OCI-LY7 (cell line): ENCODE measurements around the gene CSPG4. TPM values are rescaled to one million over a fixed set of nuclear protein-coding genes. Genes with fewer than 3 reads are reported as not detected.

ENCODE experiments used
- BruUV-seq: library from RNA; stranded (reverse); fragments of 400-500 nt; replicated peaks from 2 replicates; lab custom pipeline; 2021; lab: Mats Ljungman, UMichigan
- CTCF ChIA-PET: fragments of 300-600 bp; sonication (Branson Sonifier 250); formaldehyde crosslinking; loops from one replicate; lab custom pipeline; 2022; ENCODE audit warnings: antibody characterized with exemption; ENCODE audit not compliant: unreplicated experiment; lab: Charles Lee
- POLR2A ChIA-PET: fragments of 300-600 bp; sonication (Branson Sonifier 250); formaldehyde crosslinking; loops from one replicate; lab custom pipeline; 2022; ENCODE audit warnings: antibody characterized with exemption; lab: Charles Lee
- DNase-seq: peaks from one replicate; pipeline ENCODE4 v3.0.0-alpha.2; 2015; ENCODE audit warnings: low spot score
- H2AFZ ChIP-seq: fragments of 200-600 bp; sonication (generic), shearing (Covaris generic); 2 replicates; pipeline ENCODE4 v1.6.1; 2014; ENCODE audit warnings: mild to moderate bottlenecking, antibody characterized with exemption, low read length, moderate library complexity
- H3K27ac ChIP-seq: fragments of 200-600 bp; sonication (generic); 2 replicates; pipeline ENCODE4 v1.5.1; 2014; ENCODE audit warnings: mixed run types, low read depth, mild to moderate bottlenecking, moderate library complexity, low read length, inconsistent platforms; ENCODE audit not compliant: poor library complexity, severe bottlenecking
- H3K36me3 ChIP-seq: fragments of 200-600 bp; sonication (generic); 2 replicates; pipeline ENCODE4 v1.6.1; 2014; ENCODE audit warnings: mild to moderate bottlenecking, antibody characterized with exemption, low read length, moderate library complexity, mixed read lengths; ENCODE audit not compliant: insufficient read depth
- H3K4me1 ChIP-seq: fragments of 200-600 bp; sonication (generic); 2 replicates; pipeline ENCODE4 v1.5.1; 2014; ENCODE audit warnings: mild to moderate bottlenecking, low read length; ENCODE audit not compliant: insufficient read depth, poor library complexity, severe bottlenecking
- H3K4me2 ChIP-seq: fragments of 200-600 bp; sonication (generic); 2 replicates; pipeline ENCODE4 v1.6.1; 2014; ENCODE audit warnings: mild to moderate bottlenecking, low read length
- H3K4me3 ChIP-seq: fragments of 200-600 bp; sonication (generic); 2 replicates; pipeline ENCODE4 v1.5.1; 2014; ENCODE audit warnings: mild to moderate bottlenecking, low read depth, low read length; ENCODE audit not compliant: poor library complexity, severe bottlenecking
- H3K79me2 ChIP-seq: fragments of 200-600 bp; sonication (generic); 2 replicates; pipeline ENCODE4 v1.6.1; 2016; ENCODE audit warnings: low read depth, mild to moderate bottlenecking, low read length, moderate library complexity, mixed read lengths; ENCODE audit not compliant: insufficient read depth
- H3K9me2 ChIP-seq: fragments of 200-600 bp; sonication (generic); 2 replicates; pipeline ENCODE4 v1.6.1; 2016; ENCODE audit warnings: mild to moderate bottlenecking, low read length, mixed read lengths; ENCODE audit not compliant: insufficient read depth
- H3K9me3 ChIP-seq: fragments of 200-600 bp; sonication (generic); 2 replicates; pipeline ENCODE4 v1.6.1; 2014; ENCODE audit warnings: mild to moderate bottlenecking, mixed run types, low read length, mixed read lengths
- H4K20me1 ChIP-seq: fragments of 200-600 bp; sonication (generic); 2 replicates; pipeline ENCODE4 v1.6.1; 2014; ENCODE audit warnings: mild to moderate bottlenecking, antibody characterized with exemption, low read length, moderate library complexity, mixed read lengths; ENCODE audit not compliant: insufficient read depth
- EZH2phosphoT487 ChIP-seq: fragments of 200-600 bp; sonication (generic); IDR thresholded peaks from 2 replicates; pipeline ENCODE4 v1.6.1; 2018; ENCODE audit warnings: low read depth, borderline replicate concordance, mild to moderate bottlenecking, mixed run types, antibody characterized with exemption, low read length, moderate library complexity, mixed read lengths
- intact Hi-C: fragments of 100-400 bp; cut with micrococcal nuclease; formaldehyde crosslinking; loops from one replicate; pipeline ENCODE4 v1.10.0; 2022; ENCODE audit not compliant: unreplicated experiment
- total RNA-seq, 2 experiments: library from RNA; depleted of rRNA in 1 of 2; stranded (reverse); fragments of >200 nt in 1 of 2; shearing (Covaris generic) in 1 of 2; gene quantifications; 2 replicates each; pipeline ENCODE4 v1.2.3, GENCODE V29; 2014 to 2022
- TF ChIP-seq, protein P1 (sequence below): fragments of 200-600 bp; sonication (generic); conservative IDR thresholded peaks from 2 replicates; pipeline ENCODE4 v1.5.1; 2014; ENCODE audit warnings: mild to moderate bottlenecking, antibody characterized with exemption, low read length, moderate library complexity, mixed read lengths

Gene CSPG4
- total RNA-seq, 2 experiments from 2014 or later: not detected

DNA sequence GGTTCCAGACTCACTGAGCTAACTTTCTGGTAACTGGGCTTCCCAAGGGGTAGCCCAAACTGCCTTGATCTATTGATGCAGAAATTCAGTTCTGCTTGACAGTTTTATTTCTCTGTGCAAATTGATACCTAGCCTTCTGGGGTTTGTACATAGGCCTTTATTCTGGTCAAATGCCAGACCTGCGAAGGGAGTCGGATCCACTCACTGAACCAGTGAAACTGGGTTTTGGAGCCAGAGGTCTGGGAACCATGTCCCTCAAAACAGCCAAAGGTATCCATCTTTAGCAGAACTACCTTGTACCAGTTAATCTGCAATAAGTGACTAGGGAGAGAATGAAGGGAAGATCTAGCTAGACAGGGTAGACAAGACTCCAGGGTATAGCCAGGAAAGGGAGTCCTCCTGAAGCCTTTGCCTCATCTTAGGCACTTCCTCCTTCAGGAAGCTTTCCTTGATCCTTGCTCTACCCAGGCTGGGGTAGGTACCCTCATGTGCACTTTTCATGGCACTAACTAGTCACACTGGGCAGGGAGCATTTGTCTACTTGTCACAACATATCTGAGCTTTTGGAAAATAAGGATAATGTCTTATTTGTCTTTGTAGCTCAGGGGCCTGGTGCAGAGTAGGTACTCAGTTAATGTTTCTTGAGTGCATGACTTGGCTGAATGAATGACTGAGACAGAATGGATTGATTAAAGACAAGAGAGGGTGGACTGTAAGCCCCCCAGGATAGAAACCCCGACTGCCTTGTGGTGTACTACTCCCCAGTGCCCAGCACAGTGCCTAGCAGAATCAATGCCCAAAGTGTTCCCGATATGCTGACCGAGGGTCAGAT, 66.3 kb downstream of the CSPG4 start:
- peaks cover 18% of the 10 kb centered on the region for H3K4me1 ChIP-seq
- no TSS peak for BruUV-seq
- no peaks in the 10 kb centered on the region for H3K36me3 ChIP-seq
- no peaks in the 10 kb centered on the region for H3K9me2 ChIP-seq
- no peaks in the 10 kb centered on the region for H3K9me3 ChIP-seq
- H3K4me2 ChIP-seq: no peak overlapping the region
- no peak overlapping the region for H3K4me3 ChIP-seq
- POLR2A ChIA-PET: no interaction called here
- H3K27ac ChIP-seq: no peak overlapping the region
- no peaks in the 10 kb centered on the region for H3K79me2 ChIP-seq
- no peak for TF ChIP-seq EZH2phosphoT487
- TF ChIP-seq, protein P1, sequence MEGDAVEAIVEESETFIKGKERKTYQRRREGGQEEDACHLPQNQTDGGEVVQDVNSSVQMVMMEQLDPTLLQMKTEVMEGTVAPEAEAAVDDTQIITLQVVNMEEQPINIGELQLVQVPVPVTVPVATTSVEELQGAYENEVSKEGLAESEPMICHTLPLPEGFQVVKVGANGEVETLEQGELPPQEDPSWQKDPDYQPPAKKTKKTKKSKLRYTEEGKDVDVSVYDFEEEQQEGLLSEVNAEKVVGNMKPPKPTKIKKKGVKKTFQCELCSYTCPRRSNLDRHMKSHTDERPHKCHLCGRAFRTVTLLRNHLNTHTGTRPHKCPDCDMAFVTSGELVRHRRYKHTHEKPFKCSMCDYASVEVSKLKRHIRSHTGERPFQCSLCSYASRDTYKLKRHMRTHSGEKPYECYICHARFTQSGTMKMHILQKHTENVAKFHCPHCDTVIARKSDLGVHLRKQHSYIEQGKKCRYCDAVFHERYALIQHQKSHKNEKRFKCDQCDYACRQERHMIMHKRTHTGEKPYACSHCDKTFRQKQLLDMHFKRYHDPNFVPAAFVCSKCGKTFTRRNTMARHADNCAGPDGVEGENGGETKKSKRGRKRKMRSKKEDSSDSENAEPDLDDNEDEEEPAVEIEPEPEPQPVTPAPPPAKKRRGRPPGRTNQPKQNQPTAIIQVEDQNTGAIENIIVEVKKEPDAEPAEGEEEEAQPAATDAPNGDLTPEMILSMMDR: no peak
- intact Hi-C loops: no loop called here
- H2AFZ ChIP-seq: no peak overlapping the region
- H4K20me1 ChIP-seq: no peaks in the 10 kb centered on the region
- no peak for DNase-seq
- CTCF ChIA-PET: no interaction called here

DNA sequence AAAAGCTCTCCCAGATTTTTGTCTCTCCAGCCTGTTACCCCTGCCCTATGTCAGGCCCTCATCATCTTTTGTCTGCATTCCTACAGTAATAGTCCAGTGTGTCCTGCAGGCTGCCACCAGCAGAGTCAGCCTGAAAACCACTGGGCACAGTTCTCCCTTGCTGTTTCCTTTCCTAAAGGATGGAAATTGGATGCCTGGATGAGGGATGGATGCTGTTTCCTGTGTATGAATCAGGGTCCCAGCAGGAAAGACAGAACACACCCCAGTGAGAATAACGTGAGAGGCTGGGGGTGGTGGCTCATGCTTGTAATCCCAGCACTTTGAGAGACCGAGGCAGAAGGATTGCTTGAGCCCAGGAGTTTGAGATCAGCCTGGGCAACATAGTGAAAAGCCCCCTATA, 68.3 kb downstream of the CSPG4 start:
- Histone ChIP-seq H3K4me3 (no peak overlapping the region), H3K36me3 (0 out of 2 replicates have a peak, but pooled peaks cover 2% of the 10 kb centered on the region), H3K9me3 (no peaks in the 10 kb centered on the region), H4K20me1 (peaks cover 3% of the 10 kb centered on the region; the same call in 1 of the 2 replicates), H3K79me2 (peaks cover 5% of the 10 kb centered on the region), H3K4me1 (peaks cover 24% of the 10 kb centered on the region), H3K27ac (no peak overlapping the region), H3K4me2 (no peak overlapping the region), H2AFZ (no peak overlapping the region), H3K9me2 (no peaks in the 10 kb centered on the region)
- CTCF ChIA-PET: no interaction called here
- POLR2A ChIA-PET: interaction anchor here (0.6 kb wide), 1 partner anchor 190 kb away, joined by 3 read pairs; no protein-coding TSS in a partner anchor
- intact Hi-C loops: loop anchor here (5.0 kb wide), 1 partner anchor 297 kb away; the partner anchor contains the start of gene NEIL1
- no TSS peak for BruUV-seq
- no peak for DNase-seq
- TF ChIP-seq, protein P1: no peak
- TF ChIP-seq EZH2phosphoT487: no peak

DNA sequence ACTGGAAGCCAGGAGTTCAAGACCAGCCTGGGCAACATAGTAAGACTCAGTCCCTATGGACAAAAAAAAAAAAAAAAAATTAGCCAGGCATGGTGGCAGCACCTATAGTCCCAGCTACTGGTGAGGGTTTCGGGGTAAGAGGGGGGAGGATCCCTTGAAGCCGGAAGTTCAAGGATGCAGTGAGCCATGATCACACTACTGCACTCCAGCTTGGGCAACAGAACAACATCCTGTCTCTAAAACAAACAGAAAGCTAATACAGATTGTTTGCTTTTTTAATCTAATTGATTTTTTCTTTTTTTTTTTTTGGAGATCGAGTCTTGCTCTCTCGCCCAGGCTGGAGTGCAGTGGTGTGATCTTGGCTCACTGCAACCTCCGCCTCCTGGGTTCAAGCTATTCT, 71.0 kb downstream of the CSPG4 start:
- Histone ChIP-seq H3K9me2 (no peaks in the 10 kb centered on the region), H3K79me2 (peaks cover 33% of the 10 kb centered on the region), H3K4me1 (peaks cover 31% of the 10 kb centered on the region), H2AFZ (peak overlapping the region; percentile 20; the same call in 1 of the 2 replicates), H3K4me2 (peak overlapping the region; percentile 41), H4K20me1 (peaks cover 26% of the 10 kb centered on the region), H3K27ac (peak overlapping the region; percentile 85), H3K9me3 (no peaks in the 10 kb centered on the region), H3K4me3 (no peak overlapping the region), H3K36me3 (peaks cover 28% of the 10 kb centered on the region)
- intact Hi-C loops: loop anchor here (1.0 to 5.0 kb wide), 4 partner anchors 63 to 294 kb away; partner anchors contain the start of genes MAN2C1, NEIL1 and PTPN9
- ChIA-PET POLR2A (interaction anchor here (0.6 to 3.5 kb wide), 9 partner anchors 9 to 694 kb away, joined by 3 to 23 read pairs (median 5); partner anchors contain the start of genes MAN2C1 and SIN3A), CTCF (no interaction called here)
- TF ChIP-seq, protein P1: no peak
- TF ChIP-seq EZH2phosphoT487: no peak
- DNase-seq: peak; percentile 78
- BruUV-seq: no TSS peak
